ENCODE results near the gene KLHL29.

DNA sequence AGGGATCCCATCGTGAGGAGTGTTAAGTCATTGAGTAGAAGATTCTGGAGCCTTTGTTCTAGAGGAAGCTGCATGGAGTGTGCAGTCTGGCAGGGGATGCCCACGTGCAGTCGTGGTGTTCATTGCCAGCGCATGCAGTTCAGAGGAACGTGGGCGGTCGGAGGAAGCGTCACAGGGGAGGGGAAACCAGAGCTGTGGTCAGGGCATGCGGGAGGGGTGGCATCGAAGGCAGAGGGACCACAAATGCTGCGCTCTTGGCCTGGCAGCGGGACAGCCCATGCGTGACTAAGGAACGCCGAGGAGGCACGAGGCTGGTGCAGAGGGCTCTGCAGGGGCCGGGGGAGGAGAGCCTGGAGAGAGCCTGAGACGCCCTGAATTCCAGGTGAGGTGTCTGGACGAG, 141.1 kb downstream of the KLHL29 start:
- TF ChIP-seq, protein P1, sequence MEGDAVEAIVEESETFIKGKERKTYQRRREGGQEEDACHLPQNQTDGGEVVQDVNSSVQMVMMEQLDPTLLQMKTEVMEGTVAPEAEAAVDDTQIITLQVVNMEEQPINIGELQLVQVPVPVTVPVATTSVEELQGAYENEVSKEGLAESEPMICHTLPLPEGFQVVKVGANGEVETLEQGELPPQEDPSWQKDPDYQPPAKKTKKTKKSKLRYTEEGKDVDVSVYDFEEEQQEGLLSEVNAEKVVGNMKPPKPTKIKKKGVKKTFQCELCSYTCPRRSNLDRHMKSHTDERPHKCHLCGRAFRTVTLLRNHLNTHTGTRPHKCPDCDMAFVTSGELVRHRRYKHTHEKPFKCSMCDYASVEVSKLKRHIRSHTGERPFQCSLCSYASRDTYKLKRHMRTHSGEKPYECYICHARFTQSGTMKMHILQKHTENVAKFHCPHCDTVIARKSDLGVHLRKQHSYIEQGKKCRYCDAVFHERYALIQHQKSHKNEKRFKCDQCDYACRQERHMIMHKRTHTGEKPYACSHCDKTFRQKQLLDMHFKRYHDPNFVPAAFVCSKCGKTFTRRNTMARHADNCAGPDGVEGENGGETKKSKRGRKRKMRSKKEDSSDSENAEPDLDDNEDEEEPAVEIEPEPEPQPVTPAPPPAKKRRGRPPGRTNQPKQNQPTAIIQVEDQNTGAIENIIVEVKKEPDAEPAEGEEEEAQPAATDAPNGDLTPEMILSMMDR (conservative IDR thresholded peaks at IDR 0.05; ENCODE audit: low read length): no peak
- no peak for TF ChIP-seq EZH2phosphoT487 (IDR thresholded peaks at IDR 0.05; ENCODE audit: borderline replicate concordance, low read depth, low read length)

All from OCI-LY7 (cell line).